Upper lobe of left lung (tissue), 6 donors: ENCODE data around the gene MAP2K5. TPM values are rescaled to one million over a fixed set of nuclear protein-coding genes. Genes with fewer than 3 reads are reported as not detected.

Experiments used
- ATAC-seq, 2 donors: fragments of 200-7000 bp; cut with Tn5 transposase; one replicate each; pipeline ENCODE4 v1.9.1; 2022; ENCODE audit warnings: mild to moderate bottlenecking in 2 of 2, moderate library complexity in 2 of 2; ENCODE audit not compliant: low FRiP score in 2 of 2
- DNase-seq, 2 donors: peaks; one replicate each; pipeline ENCODE4 v3.0.0-alpha.2; 2019 to 2020
- H3K27ac ChIP-seq, 4 donors: fragments of 200-600 bp; sonication (generic); one replicate each; pipeline ENCODE4 v1.5.1; 2016 to 2019
- H3K27me3 ChIP-seq, 4 donors: fragments of 200-600 bp; sonication (generic); one replicate each; pipeline ENCODE4 v1.5.1; 2017 to 2019
- H3K36me3 ChIP-seq, 4 donors: fragments of 200-600 bp; sonication (generic); one replicate each; pipeline ENCODE4 v1.5.1; 2016 to 2019
- H3K4me1 ChIP-seq, 4 donors: fragments of 200-600 bp; sonication (generic); one replicate each; pipeline ENCODE4 v1.5.1; 2018 to 2019
- H3K4me3 ChIP-seq, 4 donors: fragments of 200-600 bp; sonication (generic); one replicate each; pipeline ENCODE4 v1.5.1; 2017 to 2019; ENCODE audit warnings: mild to moderate bottlenecking in 2 of 4, moderate library complexity in 1 of 4
- H3K9me3 ChIP-seq, 4 donors: fragments of 200-600 bp; sonication (generic); one replicate each; pipeline ENCODE4 v1.5.1; 2018 to 2019
- CTCF ChIP-seq, 6 experiments: fragments of 450-650 bp in 4 of 6; fragments of 200-600 bp in 2 of 6; sonication (generic) in 2 of 6; IDR thresholded peaks; one replicate each; pipeline ENCODE4 v1.5.1; 2016 to 2019; ENCODE audit warnings: antibody characterized with exemption in 6 of 6
- EP300 ChIP-seq, 4 donors: sonication (generic); formaldehyde crosslinking; IDR thresholded peaks; one replicate each; pipeline ENCODE4 v1.5.1; 2017; ENCODE audit warnings: antibody characterized with exemption in 4 of 4, control low read depth in 2 of 4
- POLR2A ChIP-seq, 4 donors: fragments of 450-650 bp; IDR thresholded peaks; one replicate each; pipeline ENCODE4 v1.5.1; 2016 to 2017; ENCODE audit warnings: antibody characterized with exemption in 4 of 4, mild to moderate bottlenecking in 2 of 4
- POLR2AphosphoS5 ChIP-seq, 2 donors: sonication (generic); formaldehyde crosslinking; IDR thresholded peaks; one replicate each; pipeline ENCODE4 v1.5.1; 2017; ENCODE audit warnings: antibody characterized with exemption in 2 of 2
- WGBS, 2 donors: methylation state at CpG; one replicate each; pipeline ENCODE4 v1.1.5; 2017 to 2018; 5-methylcytosine and 5-hydroxymethylcytosine counted together
- total RNA-seq, 6 donors: library from RNA; depleted of rRNA in 4 of 6; stranded (reverse); fragments of >200 nt in 4 of 6; gene quantifications; one replicate each; pipeline versions ENCODE4 v1.1.0 to v1.2.1, GENCODE V29; 2016 to 2021
- donor health status: DM: no; HTN: no; CAD: no; lungs with moderate emphysema.
- donor health status: DM: no; HTN: yes; CAD: no; lungs with severe emphysema.

MAP2K5 gene
- total RNA-seq, 6 donors from 2014 or later = 7.8 to 25.6 (median 16.0) TPM

- ATAC-seq (no peak), DNase-seq (no peak)
- H3K27ac ChIP-seq = no peak overlapping the region
- TF ChIP-seq POLR2A (IDR thresholded peaks at IDR 0.05) (no peak), EP300 (IDR thresholded peaks at IDR 0.05) (no peak), POLR2AphosphoS5 (IDR thresholded peaks at IDR 0.05) (no peak), CTCF (IDR thresholded peaks at IDR 0.05) (no peak)
- 94 to 95% methylated on average over 4 of the region's 4 CpGs for WGBS, 2 donors
- H3K4me1 ChIP-seq = no peaks in the 10 kb centered on the region
- no peak overlapping the region for H3K4me3 ChIP-seq
- no peaks in the 10 kb centered on the region for H3K9me3 ChIP-seq
- H3K36me3 ChIP-seq = peaks cover 0 to 3% (median 0%) of the 10 kb centered on the region in 4 donors
- no peaks in the 10 kb centered on the region for H3K27me3 ChIP-seq
Measured at GRCh38 chr15:67716171-67716570, 173.7 kb downstream of the MAP2K5 start.

- Histone ChIP-seq H3K4me1 (no peaks in the 10 kb centered on the region), H3K9me3 (no peaks in the 10 kb centered on the region), H3K27ac (no peak overlapping the region), H3K27me3 (no peaks in the 10 kb centered on the region), H3K4me3 (no peak overlapping the region), H3K36me3 (no peaks in the 10 kb centered on the region)
- 88 to 100% methylated on average over 1 of the region's 1 CpG for WGBS, 2 donors
- TF ChIP-seq POLR2AphosphoS5 (IDR thresholded peaks at IDR 0.05) = no peak
- TF ChIP-seq POLR2A (IDR thresholded peaks at IDR 0.05) = no peak
- TF ChIP-seq EP300 (IDR thresholded peaks at IDR 0.05) = no peak
- TF ChIP-seq CTCF (IDR thresholded peaks at IDR 0.05) = no peak
- ATAC-seq (no peak), DNase-seq (no peak)
Measured at GRCh38 chr15:67717776-67718175, 175.3 kb downstream of the MAP2K5 start.

- no peak overlapping the region for H3K27ac ChIP-seq
- no peaks in the 10 kb centered on the region for H3K9me3 ChIP-seq
- H3K36me3 ChIP-seq = no peaks in the 10 kb centered on the region
- DNase-seq = no peak
- ATAC-seq = no peak
- H3K4me3 ChIP-seq = no peak overlapping the region
- 76 to 88% methylated on average over 1 of the region's 1 CpG for WGBS, 2 donors
- no peaks in the 10 kb centered on the region for H3K4me1 ChIP-seq
- H3K27me3 ChIP-seq = no peaks in the 10 kb centered on the region
- TF ChIP-seq POLR2A (IDR thresholded peaks at IDR 0.05) = no peak
- no peak for TF ChIP-seq CTCF (IDR thresholded peaks at IDR 0.05)
- TF ChIP-seq EP300 (IDR thresholded peaks at IDR 0.05) = no peak
- no peak for TF ChIP-seq POLR2AphosphoS5 (IDR thresholded peaks at IDR 0.05)
Measured at GRCh38 chr15:67719330-67719959, 176.9 kb downstream of the MAP2K5 start.

DNA sequence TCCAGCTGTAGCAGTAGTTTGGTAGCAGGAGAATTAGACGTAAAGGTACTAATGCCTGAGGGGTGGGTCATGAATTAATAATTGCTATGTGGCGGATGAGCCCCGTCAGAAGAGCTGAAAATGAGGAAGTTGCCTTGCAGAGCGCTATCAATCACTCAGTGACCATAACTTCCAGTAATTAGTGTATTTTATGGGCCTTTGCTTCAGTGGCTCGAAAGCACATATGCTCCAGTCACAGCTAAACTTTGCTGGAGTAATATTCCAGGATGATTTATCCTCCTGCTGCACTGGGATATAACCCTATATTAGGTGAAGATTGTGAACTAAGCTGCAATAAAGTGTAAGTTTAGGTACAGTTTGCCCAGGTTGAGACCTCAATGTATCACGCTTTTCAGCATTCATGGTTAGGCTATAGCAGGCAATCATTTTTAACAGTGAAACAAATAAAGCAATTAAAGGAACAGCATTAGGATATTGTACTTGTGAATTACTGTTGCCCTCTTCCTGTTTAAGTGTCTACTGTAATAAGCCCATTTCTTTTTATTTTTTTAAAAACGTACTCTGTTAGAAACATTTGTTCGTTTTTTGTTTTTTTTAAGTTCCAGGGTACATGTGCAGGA, 178.2 kb downstream of the MAP2K5 start:
- no peaks in the 10 kb centered on the region for H3K9me3 ChIP-seq
- H3K4me3 ChIP-seq = no peak overlapping the region
- no peaks in the 10 kb centered on the region for H3K36me3 ChIP-seq
- WGBS, 2 donors = 81 to 82% methylated on average over 8 of the region's 8 CpGs
- ATAC-seq (no peak), DNase-seq (no peak)
- H3K4me1 ChIP-seq = no peaks in the 10 kb centered on the region
- H3K27me3 ChIP-seq = no peaks in the 10 kb centered on the region
- H3K27ac ChIP-seq = no peak overlapping the region
- TF ChIP-seq POLR2A (IDR thresholded peaks at IDR 0.05) (no peak), CTCF (IDR thresholded peaks at IDR 0.05) (no peak), POLR2AphosphoS5 (IDR thresholded peaks at IDR 0.05) (no peak), EP300 (IDR thresholded peaks at IDR 0.05) (no peak)
